Coronary artery (tissue), 2 donors: ENCODE results near the gene OR2J1.
"Not testable (repeated sequence)": the region's sequence is repeated elsewhere in the genome, so short reads cannot be mapped to it uniquely, and the experiment has no call there.

ENCODE experiments used
- DNase-seq: peaks from one replicate; pipeline ENCODE4 v3.0.0-alpha.2; 2017; ENCODE audit warnings: low spot score
- H3K27ac ChIP-seq, 2 donors: fragments of 200-600 bp; sonication (generic); one replicate each; pipeline ENCODE4 v1.5.1; 2016 to 2019
- H3K4me3 ChIP-seq: fragments of 200-600 bp; sonication (generic); 2 replicates; pipeline ENCODE4 v1.5.1; 2016; ENCODE audit warnings: mild to moderate bottlenecking, moderate library complexity
- TF ChIP-seq, protein P1 (sequence below): fragments of 200-600 bp; sonication (generic); IDR thresholded peaks from one replicate; pipeline ENCODE4 v1.5.1; 2019; ENCODE audit warnings: antibody characterized with exemption

The OR2J1 gene

GRCh38 chr6:29131691-29132090, 32.4 kb downstream of the OR2J1 start:
- no peak overlapping the region for H3K4me3 ChIP-seq
- TF ChIP-seq, protein P1, sequence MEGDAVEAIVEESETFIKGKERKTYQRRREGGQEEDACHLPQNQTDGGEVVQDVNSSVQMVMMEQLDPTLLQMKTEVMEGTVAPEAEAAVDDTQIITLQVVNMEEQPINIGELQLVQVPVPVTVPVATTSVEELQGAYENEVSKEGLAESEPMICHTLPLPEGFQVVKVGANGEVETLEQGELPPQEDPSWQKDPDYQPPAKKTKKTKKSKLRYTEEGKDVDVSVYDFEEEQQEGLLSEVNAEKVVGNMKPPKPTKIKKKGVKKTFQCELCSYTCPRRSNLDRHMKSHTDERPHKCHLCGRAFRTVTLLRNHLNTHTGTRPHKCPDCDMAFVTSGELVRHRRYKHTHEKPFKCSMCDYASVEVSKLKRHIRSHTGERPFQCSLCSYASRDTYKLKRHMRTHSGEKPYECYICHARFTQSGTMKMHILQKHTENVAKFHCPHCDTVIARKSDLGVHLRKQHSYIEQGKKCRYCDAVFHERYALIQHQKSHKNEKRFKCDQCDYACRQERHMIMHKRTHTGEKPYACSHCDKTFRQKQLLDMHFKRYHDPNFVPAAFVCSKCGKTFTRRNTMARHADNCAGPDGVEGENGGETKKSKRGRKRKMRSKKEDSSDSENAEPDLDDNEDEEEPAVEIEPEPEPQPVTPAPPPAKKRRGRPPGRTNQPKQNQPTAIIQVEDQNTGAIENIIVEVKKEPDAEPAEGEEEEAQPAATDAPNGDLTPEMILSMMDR: no peak
- no peak overlapping the region for H3K27ac ChIP-seq
- no peak for DNase-seq

GRCh38 chr6:29137724-29138123, 38.4 kb downstream of the OR2J1 start:
- Histone ChIP-seq H3K27ac (no peak overlapping the region), H3K4me3 (no peak overlapping the region)
- no peak for DNase-seq
- TF ChIP-seq, protein P1: no peak

DNA sequence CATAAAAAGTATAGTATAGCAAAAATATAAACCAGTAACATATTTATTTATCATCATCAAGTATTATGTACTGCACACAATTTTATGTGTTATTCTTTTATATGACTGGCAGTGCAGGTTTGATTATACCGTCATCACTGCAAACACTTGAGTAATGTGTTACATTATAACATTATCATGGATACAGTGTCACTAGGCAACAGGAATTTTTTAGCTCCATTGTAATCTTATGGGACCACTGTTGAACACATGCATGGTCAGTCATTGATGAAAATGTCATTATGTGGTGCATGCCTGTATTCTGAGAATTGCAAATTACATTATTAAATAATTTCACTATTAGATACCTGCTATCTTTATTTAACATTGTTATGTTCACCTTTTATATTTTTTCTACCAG, 42.3 kb downstream of the OR2J1 start:
- no peak overlapping the region for H3K27ac ChIP-seq
- no peak overlapping the region for H3K4me3 ChIP-seq
- no peak for DNase-seq
- TF ChIP-seq, protein P1: no peak

- DNase-seq: no peak
- Histone ChIP-seq H3K4me3 (no peak overlapping the region), H3K27ac (no peak overlapping the region)
- TF ChIP-seq, protein P1: no peak
Observed at GRCh38 chr6:29142309-29142708, 43.0 kb downstream of the OR2J1 start.

DNA sequence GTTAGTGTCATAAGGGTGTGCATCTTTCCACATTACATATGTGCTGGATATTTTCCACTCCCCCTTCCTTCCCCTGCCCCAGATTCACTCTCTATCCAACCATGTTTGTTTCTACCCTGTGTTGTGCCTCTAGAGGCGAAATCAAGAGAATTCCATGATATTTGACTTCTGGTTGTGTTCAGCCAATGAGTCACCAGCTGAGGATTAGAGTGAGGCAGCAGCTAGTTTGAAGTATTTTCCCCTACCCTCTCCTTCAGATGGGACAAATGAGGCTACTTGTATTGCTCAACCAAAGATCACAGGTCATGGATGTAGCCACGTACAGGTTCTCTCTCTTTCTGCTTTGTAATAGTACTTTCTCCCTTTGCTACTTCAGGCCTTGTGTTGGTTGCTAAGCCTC, 46.9 kb downstream of the OR2J1 start:
- DNase-seq: no peak
- TF ChIP-seq, protein P1: no peak
- H3K4me3 ChIP-seq: no peak overlapping the region
- no peak overlapping the region for H3K27ac ChIP-seq

DNA sequence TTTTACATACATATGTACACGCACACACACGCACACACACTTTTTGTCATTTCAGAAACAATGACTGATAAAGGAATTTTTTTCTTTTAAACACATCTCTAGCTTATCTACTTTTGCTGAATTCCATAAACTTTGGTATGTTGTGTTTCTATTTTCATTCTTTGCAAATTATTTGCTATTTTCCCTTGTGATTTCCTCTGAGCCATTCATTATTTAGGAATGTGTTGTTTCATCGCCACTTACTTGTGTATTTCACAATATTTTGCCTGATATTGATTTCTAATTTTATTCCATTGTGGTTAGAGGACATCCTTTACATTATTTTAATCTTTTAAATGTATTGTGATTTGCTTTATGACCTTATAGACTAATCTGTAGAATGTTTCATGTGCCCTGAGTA, 47.8 kb downstream of the OR2J1 start:
- TF ChIP-seq, protein P1: no peak
- no peak overlapping the region for H3K27ac ChIP-seq
- no peak for DNase-seq
- no peak overlapping the region for H3K4me3 ChIP-seq

DNA sequence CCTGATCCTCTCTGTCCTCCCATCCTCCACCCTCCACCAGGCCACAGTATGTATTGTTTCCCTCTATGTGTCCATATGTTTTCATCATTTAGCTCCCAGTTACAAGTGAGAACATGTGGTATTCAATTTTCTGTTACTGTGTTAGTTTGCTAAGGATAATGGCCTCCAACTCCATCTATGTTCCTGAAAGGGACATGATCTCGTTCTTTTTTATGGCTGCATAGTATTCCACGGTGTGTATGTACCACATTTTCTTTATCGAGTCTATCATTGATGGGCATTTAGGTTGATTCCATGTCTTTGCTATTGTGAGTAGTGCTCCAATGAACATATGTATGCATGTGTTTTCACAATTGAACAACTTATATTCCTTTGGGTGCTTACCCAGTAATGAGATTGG, 50.2 kb downstream of the OR2J1 start:
- not testable (repeated sequence) for DNase-seq, H3K4me3 ChIP-seq, H3K27ac ChIP-seq
